ENCODE measurements around the gene PLXNA2. TPM values are rescaled to one million over a fixed set of nuclear protein-coding genes. Genes with fewer than 3 reads are reported as not detected.

Gene PLXNA2
- total and polyA plus RNA-seq, 2 of the 4 experiments (the other 2 are of a cell fraction): 0.72 to 1.1 TPM

GRCh38 chr1:207984831-207985572 lies 259.2 kb downstream of the PLXNA2 start:
- BruUV-seq (replicated peaks): no TSS peak
- no peaks in the 10 kb centered on the region for H3K9me3 ChIP-seq (ENCODE audit: control insufficient read depth, insufficient read depth, low read length)
- dilution Hi-C loops (cut with HindIII; ENCODE audit: low sequenced_read_pairs, unreplicated experiment) (no loop called here), intact Hi-C loops (cut with micrococcal nuclease) (no loop called here), in situ Hi-C loops (cut with MboI; ENCODE audit: low sequenced_read_pairs) (no loop called here)
- no peak overlapping the region for H2BK120ac ChIP-seq (ENCODE audit: low read depth, low read length)
- no peak overlapping the region for H3K18ac ChIP-seq (ENCODE audit: low read depth, low read length)
- POLR2A ChIA-PET (ENCODE audit: unreplicated experiment): no interaction called here
- no peaks in the 10 kb centered on the region for H4K20me1 ChIP-seq (ENCODE audit: insufficient read depth, low read length)
- H3K79me1 ChIP-seq (ENCODE audit: low read depth in 1 of 2, low read length in 2 of 2): no peaks in the 10 kb centered on the region
- no peaks in the 10 kb centered on the region for H3K36me3 ChIP-seq (ENCODE audit: control insufficient read depth, insufficient read depth, low read length)
- ATAC-seq (ENCODE audit: low read depth): no peak
- H2AFZ ChIP-seq (replicated peaks; ENCODE audit: low read length, poor library complexity): no peak overlapping the region
- H3K9me1 ChIP-seq (ENCODE audit: insufficient read depth, low read length): no peaks in the 10 kb centered on the region
- no peak overlapping the region for H3K23ac ChIP-seq (ENCODE audit: low read depth, low read length)
- H2BK20ac ChIP-seq (ENCODE audit: low read depth, low read length): no peak overlapping the region
- WGBS, 2 experiments (ENCODE audit: extremely low coverage in 2 of 2, insufficient read length in 1 of 2): no CpG with 5 or more reads among the region's 4 CpGs
- H3K14ac ChIP-seq (replicated peaks; ENCODE audit: low read depth, low read length): no peak overlapping the region
- no peak overlapping the region for H2BK5ac ChIP-seq (ENCODE audit: low read depth, low read length, poor library complexity, severe bottlenecking)
- H4K91ac ChIP-seq (ENCODE audit: insufficient read depth, low read depth, low read length): no peak overlapping the region
- H4K8ac ChIP-seq (ENCODE audit: low read depth in 2 of 2, low read length in 2 of 2): no peak overlapping the region
- H2AK5ac ChIP-seq (ENCODE audit: low read depth, low read length): no peak overlapping the region
- DNase-seq: no peak
- CTCF ChIA-PET: no interaction called here
- no peak overlapping the region for H3K4me2 ChIP-seq (ENCODE audit: low read depth, low read length)
- H3K4me1 ChIP-seq (ENCODE audit: control insufficient read depth, insufficient read depth, low read length): no peaks in the 10 kb centered on the region
- no peak overlapping the region for H4K5ac ChIP-seq (ENCODE audit: low read depth, low read length)
- H3K27me3 ChIP-seq (ENCODE audit: control insufficient read depth, insufficient read depth, low read length): peaks cover 14% of the 10 kb centered on the region
- H3K4ac ChIP-seq (ENCODE audit: low read depth, low read length): no peak overlapping the region
- H3K9ac ChIP-seq (ENCODE audit: low read depth, low read length): no peak overlapping the region
- TF ChIP-seq, protein P1, sequence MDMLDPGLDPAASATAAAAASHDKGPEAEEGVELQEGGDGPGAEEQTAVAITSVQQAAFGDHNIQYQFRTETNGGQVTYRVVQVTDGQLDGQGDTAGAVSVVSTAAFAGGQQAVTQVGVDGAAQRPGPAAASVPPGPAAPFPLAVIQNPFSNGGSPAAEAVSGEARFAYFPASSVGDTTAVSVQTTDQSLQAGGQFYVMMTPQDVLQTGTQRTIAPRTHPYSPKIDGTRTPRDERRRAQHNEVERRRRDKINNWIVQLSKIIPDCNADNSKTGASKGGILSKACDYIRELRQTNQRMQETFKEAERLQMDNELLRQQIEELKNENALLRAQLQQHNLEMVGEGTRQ (IDR thresholded peaks at IDR 0.05; ENCODE audit: low read depth, low read length): no peak
- TF ChIP-seq FOS (IDR thresholded peaks at IDR 0.05; ENCODE audit: low read depth, low read length) (no peak), MAFK (IDR thresholded peaks at IDR 0.05; ENCODE audit: low read depth, low read length) (no peak), NFE2L2 (IDR thresholded peaks at IDR 0.05; ENCODE audit: low read depth, low read length) (no peak), POLR2A (IDR thresholded peaks at IDR 0.05; ENCODE audit: low read depth, low read length) (no peak), BHLHE40 (IDR thresholded peaks at IDR 0.05; ENCODE audit: low read depth, low read length) (no peak)
- TF ChIP-seq, protein P2, sequence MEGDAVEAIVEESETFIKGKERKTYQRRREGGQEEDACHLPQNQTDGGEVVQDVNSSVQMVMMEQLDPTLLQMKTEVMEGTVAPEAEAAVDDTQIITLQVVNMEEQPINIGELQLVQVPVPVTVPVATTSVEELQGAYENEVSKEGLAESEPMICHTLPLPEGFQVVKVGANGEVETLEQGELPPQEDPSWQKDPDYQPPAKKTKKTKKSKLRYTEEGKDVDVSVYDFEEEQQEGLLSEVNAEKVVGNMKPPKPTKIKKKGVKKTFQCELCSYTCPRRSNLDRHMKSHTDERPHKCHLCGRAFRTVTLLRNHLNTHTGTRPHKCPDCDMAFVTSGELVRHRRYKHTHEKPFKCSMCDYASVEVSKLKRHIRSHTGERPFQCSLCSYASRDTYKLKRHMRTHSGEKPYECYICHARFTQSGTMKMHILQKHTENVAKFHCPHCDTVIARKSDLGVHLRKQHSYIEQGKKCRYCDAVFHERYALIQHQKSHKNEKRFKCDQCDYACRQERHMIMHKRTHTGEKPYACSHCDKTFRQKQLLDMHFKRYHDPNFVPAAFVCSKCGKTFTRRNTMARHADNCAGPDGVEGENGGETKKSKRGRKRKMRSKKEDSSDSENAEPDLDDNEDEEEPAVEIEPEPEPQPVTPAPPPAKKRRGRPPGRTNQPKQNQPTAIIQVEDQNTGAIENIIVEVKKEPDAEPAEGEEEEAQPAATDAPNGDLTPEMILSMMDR (conservative IDR thresholded peaks at IDR 0.05; ENCODE audit: low read depth, low read length): no peak
- H3K27ac ChIP-seq (ENCODE audit: insufficient read depth, low read length): no peak overlapping the region
- no peak overlapping the region for H3K4me3 ChIP-seq (ENCODE audit: insufficient read depth, low read depth, low read length)
- no peak overlapping the region for H3K56ac ChIP-seq (ENCODE audit: extremely low read depth, insufficient read depth, low read length)
- H2AK9ac ChIP-seq (replicated peaks; ENCODE audit: low read depth, low read length, poor library complexity): no peak overlapping the region
- H2BK15ac ChIP-seq (ENCODE audit: low read depth, low read length): no peak overlapping the region
